A673 (cell line): ENCODE data around the gene METTL27.

Experiments
- CTCF ChIP-seq: fragments of 300-800, 200-600 bp; sonication (generic); conservative IDR thresholded peaks from 2 replicates; pipeline ENCODE4 v1.5.1; 2017; ENCODE audit warnings: low read depth, mild to moderate bottlenecking, antibody characterized with exemption, low read length, moderate library complexity, mixed read lengths
- EZH2 ChIP-seq: fragments of 200-600 bp; sonication (generic); IDR thresholded peaks from 2 replicates; pipeline ENCODE4 v1.6.1; 2017; ENCODE audit warnings: borderline replicate concordance, low read depth, mild to moderate bottlenecking, mixed read lengths, antibody characterized with exemption, low read length; ENCODE audit not compliant: poor library complexity, severe bottlenecking

GRCh38 chr7:73852500-73852899 lies 10.2 kb upstream of the METTL27 start:
- TF ChIP-seq CTCF (no peak), EZH2 (no peak)
